Neutrophil (primary cell): ENCODE results near the gene FARP2.

ENCODE experiments used
- H3K27ac ChIP-seq: fragments of 200-600 bp; sonication (generic); 2 replicates; pipeline ENCODE4 v1.5.1; 2016; ENCODE audit warnings: mild to moderate bottlenecking, moderate library complexity
- H3K27me3 ChIP-seq: fragments of 200-600 bp; sonication (generic); 2 replicates; pipeline ENCODE4 v1.6.0; 2016; ENCODE audit warnings: mild to moderate bottlenecking
- H3K36me3 ChIP-seq: fragments of 200-600 bp; sonication (generic); 2 replicates; pipeline ENCODE4 v1.5.1; 2017
- H3K4me1 ChIP-seq, 2 experiments: fragments of 200-600 bp in 1 of 2; sonication (generic) in 1 of 2; 1 replicate in 1 of 2; 2 replicates in 1 of 2; pipeline versions ENCODE4 v1.5.1 to v1.6.1; 2013 to 2016; ENCODE audit warnings: low read depth in 1 of 2, low read length in 1 of 2, mild to moderate bottlenecking in 1 of 2, moderate library complexity in 1 of 2; ENCODE audit not compliant: control insufficient read depth in 1 of 2, insufficient read depth in 1 of 2
- H3K4me3 ChIP-seq, 2 experiments: fragments of 200-600 bp in 1 of 2; sonication (generic) in 1 of 2; 1 replicate in 1 of 2; 2 replicates in 1 of 2; pipeline ENCODE4 v1.5.1; 2013 to 2016; ENCODE audit warnings: low read depth in 1 of 2, low read length in 1 of 2, mild to moderate bottlenecking in 1 of 2, moderate library complexity in 1 of 2
- H3K9me3 ChIP-seq: fragments of 200-600 bp; sonication (generic); 2 replicates; pipeline ENCODE4 v1.5.1; 2016
- CTCF ChIP-seq: fragments of 200-600 bp; sonication (generic); IDR thresholded peaks from 2 replicates; pipeline ENCODE4 v1.5.1; 2016; ENCODE audit warnings: antibody characterized with exemption

The FARP2 gene

GRCh38 chr2:241494311-241494908 is 138.3 kb downstream of the FARP2 start:
- H3K36me3 ChIP-seq = peaks cover 62% of the 10 kb centered on the region
- peaks cover 7% of the 10 kb centered on the region for H3K27me3 ChIP-seq
- H3K27ac ChIP-seq = no peak overlapping the region
- no peak overlapping the region for H3K4me3 ChIP-seq
- H3K9me3 ChIP-seq = no peaks in the 10 kb centered on the region
- TF ChIP-seq CTCF = no peak
- H3K4me1 ChIP-seq = no peaks in the 10 kb centered on the region

GRCh38 chr2:241495172-241496002 is 139.3 kb downstream of the FARP2 start:
- Histone ChIP-seq H3K27me3 (peaks cover 2% of the 10 kb centered on the region), H3K36me3 (peaks cover 69% of the 10 kb centered on the region), H3K9me3 (no peaks in the 10 kb centered on the region), H3K27ac (no peak overlapping the region), H3K4me1 (no peaks in the 10 kb centered on the region), H3K4me3 (no peak overlapping the region)
- TF ChIP-seq CTCF = no peak

- Histone ChIP-seq H3K4me3 (no peak overlapping the region), H3K4me1 (no peaks in the 10 kb centered on the region), H3K9me3 (no peaks in the 10 kb centered on the region), H3K27me3 (no peaks in the 10 kb centered on the region), H3K36me3 (peaks cover 71% of the 10 kb centered on the region), H3K27ac (no peak overlapping the region)
- no peak for TF ChIP-seq CTCF
Measured at GRCh38 chr2:241496003-241496707, 140.1 kb downstream of the FARP2 start.

- Histone ChIP-seq H3K9me3 (no peaks in the 10 kb centered on the region), H3K4me3 (no peak overlapping the region), H3K27ac (no peak overlapping the region), H3K36me3 (peaks cover 75% of the 10 kb centered on the region), H3K27me3 (no peaks in the 10 kb centered on the region), H3K4me1 (no peaks in the 10 kb centered on the region)
- TF ChIP-seq CTCF = no peak
Measured at GRCh38 chr2:241496904-241497877, 141.1 kb downstream of the FARP2 start.
